GM03348 (cell line): Measurements from ENCODE around the gene B2M.
"Not testable (repeated sequence)": the region's sequence is repeated elsewhere in the genome, so short reads cannot be mapped to it uniquely, and the experiment has no call there.

Experiments used
- DNase-seq: peaks from one replicate; pipeline ENCODE4 v3.0.0; 2012; ENCODE audit warnings: low spot score

B2M gene

GRCh38 chr15:44726136-44726535, 14.8 kb downstream of the B2M start:
- DNase-seq = no peak

GRCh38 chr15:44726568-44727484, 15.5 kb downstream of the B2M start:
- peak; percentile 85 for DNase-seq

GRCh38 chr15:44727485-44728231, 16.3 kb downstream of the B2M start:
- DNase-seq = no peak

GRCh38 chr15:44728232-44728575, 16.9 kb downstream of the B2M start:
- not testable (repeated sequence) for DNase-seq

- peak; percentile 95 for DNase-seq
Measured at GRCh38 chr15:44728576-44729407, 17.5 kb downstream of the B2M start.

GRCh38 chr15:44729408-44730127, 18.3 kb downstream of the B2M start:
- no peak for DNase-seq

- DNase-seq = no peak
Measured at GRCh38 chr15:44734839-44735481, 23.6 kb downstream of the B2M start.

GRCh38 chr15:44735482-44736180, 24.3 kb downstream of the B2M start:
- DNase-seq = no peak

- DNase-seq = no peak
Measured at GRCh38 chr15:44736181-44736765, 25.0 kb downstream of the B2M start, which contains the start of gene TRIM69. Gene TRIM69, plus strand, starts transcription at chr15:44736528. Its CDS starts 177 bp downstream, at chr15:44736705.

GRCh38 chr15:44738340-44738984, 27.1 kb downstream of the B2M start:
- peak; percentile 71 for DNase-seq

GRCh38 chr15:44739222-44739847, 28.0 kb downstream of the B2M start:
- not testable (repeated sequence) for DNase-seq

- DNase-seq = not testable (repeated sequence)
Measured at GRCh38 chr15:44743454-44743853, 32.1 kb downstream of the B2M start.

GRCh38 chr15:44753345-44753744, 42.0 kb downstream of the B2M start:
- DNase-seq = no peak

- DNase-seq = no peak
Measured at GRCh38 chr15:44763187-44763586, 51.9 kb downstream of the B2M start.

GRCh38 chr15:44763848-44764247, 52.5 kb downstream of the B2M start:
- no peak for DNase-seq

GRCh38 chr15:44765036-44765435, 53.7 kb downstream of the B2M start:
- DNase-seq = no peak
